Neural progenitor cell (in vitro differentiated cells): Measurements from ENCODE around the gene TCF4. TPM values are rescaled to one million over a fixed set of nuclear protein-coding genes. Genes with fewer than 3 reads are reported as not detected.

Experiments
- DNase-seq: peaks from one replicate; pipeline ENCODE4 v3.0.0-alpha.2; 2016; ENCODE audit warnings: low spot score
- H2AFZ ChIP-seq: fragments of 200-600 bp; sonication (generic); replicated peaks from 2 replicates; pipeline ENCODE4 v1.6.1; 2016; ENCODE audit warnings: antibody characterized with exemption
- H3F3A ChIP-seq: fragments of 200-600 bp; sonication (generic); 2 replicates; pipeline ENCODE4 v1.6.1; 2016; ENCODE audit warnings: antibody characterized with exemption, low read depth
- H3K27ac ChIP-seq: fragments of 200-600 bp; sonication (generic); 2 replicates; pipeline ENCODE4 v1.5.1; 2016; ENCODE audit warnings: mild to moderate bottlenecking
- H3K27me3 ChIP-seq: fragments of 200-600 bp; sonication (generic); 2 replicates; pipeline ENCODE4 v1.6.1; 2016; ENCODE audit warnings: mild to moderate bottlenecking, moderate library complexity
- H3K36me3 ChIP-seq: fragments of 200-600 bp; sonication (generic); 2 replicates; pipeline ENCODE4 v1.5.1; 2016
- H3K4me1 ChIP-seq: fragments of 200-600 bp; sonication (generic); 2 replicates; pipeline ENCODE4 v1.6.1; 2016; ENCODE audit warnings: mixed run types
- H3K4me2 ChIP-seq: fragments of 200-600 bp; sonication (generic); 2 replicates; pipeline ENCODE4 v1.6.1; 2016
- H3K4me3 ChIP-seq: fragments of 200-600 bp; sonication (generic); 2 replicates; pipeline ENCODE4 v1.5.1; 2016
- H3K79me2 ChIP-seq: fragments of 200-600 bp; sonication (generic); 2 replicates; pipeline ENCODE4 v1.6.1; 2016; ENCODE audit warnings: low read depth
- H3K9ac ChIP-seq: fragments of 200-600 bp; sonication (generic); 2 replicates; pipeline ENCODE4 v1.6.1; 2016
- H3K9me3 ChIP-seq: fragments of 200-600 bp; sonication (generic); 2 replicates; pipeline ENCODE4 v1.5.1; 2016; ENCODE audit warnings: low read depth
- H4K20me1 ChIP-seq: fragments of 200-600 bp; sonication (generic); 2 replicates; pipeline ENCODE4 v1.6.1; 2016; ENCODE audit warnings: low read depth
- H3K27ac Mint-ChIP-seq: 3 replicates; pipeline ENCODE4 v1.8.0; 2021; ENCODE audit warnings: mixed read lengths
- H3K27me3 Mint-ChIP-seq: 2 replicates; pipeline ENCODE4 v1.8.0; 2022; ENCODE audit warnings: low read depth, mild to moderate bottlenecking, inconsistent platforms, moderate library complexity, mixed read lengths; ENCODE audit not compliant: insufficient read depth
- H3K36me3 Mint-ChIP-seq: 3 replicates; pipeline ENCODE4 v1.8.0; 2021; ENCODE audit warnings: mixed read lengths
- H3K4me1 Mint-ChIP-seq: 3 replicates; pipeline ENCODE4 v1.8.0; 2021; ENCODE audit warnings: mixed read lengths
- H3K4me3 Mint-ChIP-seq: 3 replicates; pipeline ENCODE4 v1.8.0; 2021; ENCODE audit warnings: mild to moderate bottlenecking, moderate library complexity, mixed read lengths
- H3K9me3 Mint-ChIP-seq: 3 replicates; pipeline ENCODE4 v1.8.0; 2020; ENCODE audit warnings: mixed read lengths
- EZH2 ChIP-seq: fragments of 200-600 bp; sonication (generic); IDR thresholded peaks from 2 replicates; pipeline ENCODE4 v1.6.1; 2017; ENCODE audit warnings: antibody characterized with exemption, mild to moderate bottlenecking, moderate library complexity
- EZH2phosphoT487 ChIP-seq: fragments of 200-600 bp; sonication (generic); IDR thresholded peaks from 2 replicates; pipeline ENCODE4 v1.6.1; 2017; ENCODE audit warnings: antibody characterized with exemption
- total RNA-seq: library from RNA; depleted of rRNA; stranded (reverse); fragments of >200 nt; gene quantifications from 2 replicates; pipeline ENCODE4 v1.2.3, GENCODE V29; 2015; ENCODE audit warnings: low replicate concordance
- TF ChIP-seq, protein P1 (sequence below): fragments of 200-600 bp; sonication (generic); IDR thresholded peaks from 2 replicates; pipeline ENCODE4 v1.5.1; 2017; ENCODE audit warnings: antibody characterized with exemption, mild to moderate bottlenecking

TCF4 gene
- total RNA-seq, 1 donor from 2014 or later: 161 TPM

DNA sequence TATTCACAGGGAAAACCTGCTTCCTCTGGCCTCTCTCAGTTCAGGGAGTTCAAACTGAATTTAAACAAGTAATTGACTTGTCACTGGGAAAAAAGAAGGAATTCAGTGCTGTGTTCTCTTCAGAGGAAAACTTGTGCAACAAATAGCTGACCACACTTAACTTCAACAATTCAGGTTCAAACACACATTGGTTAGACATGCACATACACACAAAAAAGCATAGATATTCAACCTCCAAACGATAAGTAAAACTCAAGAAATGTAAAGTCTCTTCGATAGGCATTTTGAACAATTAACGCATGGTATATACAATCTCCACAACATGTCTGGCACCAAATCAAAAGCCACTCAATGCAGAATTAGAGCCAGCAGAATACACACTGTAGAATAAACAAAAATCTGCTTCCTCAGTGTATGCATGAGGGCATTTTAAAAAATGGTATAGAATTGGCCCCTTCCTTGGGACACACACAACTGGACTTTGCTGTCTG is 269.0 kb downstream of the TCF4 start:
- peaks cover 69% of the 10 kb centered on the region for H3K4me1 Mint-ChIP-seq

DNA sequence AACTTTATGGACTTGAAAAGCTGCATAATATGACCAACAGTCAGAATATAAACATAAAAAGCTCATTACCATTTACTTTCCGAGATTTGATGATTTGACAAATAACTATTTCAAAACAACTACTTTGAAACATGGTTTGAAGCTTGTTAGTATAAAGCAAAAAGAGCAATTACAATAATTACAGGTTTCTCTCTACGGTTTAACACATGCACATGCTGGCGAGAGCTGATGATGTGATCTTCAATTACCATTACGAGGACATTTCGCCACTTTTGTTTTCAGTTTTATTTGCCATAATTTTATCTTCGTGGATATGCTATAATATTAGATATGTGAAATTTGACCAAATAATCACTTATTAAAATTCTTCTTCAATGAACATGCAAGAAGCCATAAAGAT is 270.1 kb downstream of the TCF4 start:
- peaks cover 68% of the 10 kb centered on the region for H3K4me1 ChIP-seq
- no peak for DNase-seq
- H3K27ac ChIP-seq: no peak overlapping the region
- no peak overlapping the region for H2AFZ ChIP-seq
- Mint-ChIP-seq H3K9me3 (no peaks in the 10 kb centered on the region), H3K4me1 (peaks cover 65% of the 10 kb centered on the region), H3K27ac (no peak overlapping the region), H3K4me3 (no peak overlapping the region), H3K36me3 (no peaks in the 10 kb centered on the region), H3K27me3 (peaks cover 3% of the 10 kb centered on the region)
- H3K79me2 ChIP-seq: peaks cover 87% of the 10 kb centered on the region
- no peak overlapping the region for H3K9ac ChIP-seq
- H3K36me3 ChIP-seq: no peaks in the 10 kb centered on the region
- no peak overlapping the region for H3K4me3 ChIP-seq
- H3K27me3 ChIP-seq: no peaks in the 10 kb centered on the region
- H3K4me2 ChIP-seq: no peak overlapping the region
- TF ChIP-seq EZH2phosphoT487 (no peak), EZH2 (no peak)
- TF ChIP-seq, protein P1, sequence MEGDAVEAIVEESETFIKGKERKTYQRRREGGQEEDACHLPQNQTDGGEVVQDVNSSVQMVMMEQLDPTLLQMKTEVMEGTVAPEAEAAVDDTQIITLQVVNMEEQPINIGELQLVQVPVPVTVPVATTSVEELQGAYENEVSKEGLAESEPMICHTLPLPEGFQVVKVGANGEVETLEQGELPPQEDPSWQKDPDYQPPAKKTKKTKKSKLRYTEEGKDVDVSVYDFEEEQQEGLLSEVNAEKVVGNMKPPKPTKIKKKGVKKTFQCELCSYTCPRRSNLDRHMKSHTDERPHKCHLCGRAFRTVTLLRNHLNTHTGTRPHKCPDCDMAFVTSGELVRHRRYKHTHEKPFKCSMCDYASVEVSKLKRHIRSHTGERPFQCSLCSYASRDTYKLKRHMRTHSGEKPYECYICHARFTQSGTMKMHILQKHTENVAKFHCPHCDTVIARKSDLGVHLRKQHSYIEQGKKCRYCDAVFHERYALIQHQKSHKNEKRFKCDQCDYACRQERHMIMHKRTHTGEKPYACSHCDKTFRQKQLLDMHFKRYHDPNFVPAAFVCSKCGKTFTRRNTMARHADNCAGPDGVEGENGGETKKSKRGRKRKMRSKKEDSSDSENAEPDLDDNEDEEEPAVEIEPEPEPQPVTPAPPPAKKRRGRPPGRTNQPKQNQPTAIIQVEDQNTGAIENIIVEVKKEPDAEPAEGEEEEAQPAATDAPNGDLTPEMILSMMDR: no peak
- peaks cover 27% of the 10 kb centered on the region for H3F3A ChIP-seq
- peaks cover 92% of the 10 kb centered on the region for H4K20me1 ChIP-seq
- no peaks in the 10 kb centered on the region for H3K9me3 ChIP-seq

More for the DNA sequence above, 269.0 kb downstream of the TCF4 start:
- peak overlapping the region; percentile 70 for H3K4me3 Mint-ChIP-seq
- H3K79me2 ChIP-seq: peaks cover 81% of the 10 kb centered on the region
- no peaks in the 10 kb centered on the region for H3K9me3 Mint-ChIP-seq
- H3K9ac ChIP-seq: peak overlapping the region; percentile 21
- no peak overlapping the region for H3K4me3 ChIP-seq
- no peak overlapping the region for H3K27ac ChIP-seq
- no peak overlapping the region for H3K4me2 ChIP-seq
- H4K20me1 ChIP-seq: peaks cover 96% of the 10 kb centered on the region
- H3K27me3 ChIP-seq: no peaks in the 10 kb centered on the region
- DNase-seq: no peak
- no peaks in the 10 kb centered on the region for H3K36me3 Mint-ChIP-seq
- TF ChIP-seq, protein P1: no peak
- peaks cover 69% of the 10 kb centered on the region for H3K4me1 ChIP-seq
- H3K27ac Mint-ChIP-seq: no peak overlapping the region
- H3K9me3 ChIP-seq: no peaks in the 10 kb centered on the region
- peaks cover 36% of the 10 kb centered on the region for H3F3A ChIP-seq
- no peaks in the 10 kb centered on the region for H3K36me3 ChIP-seq
- H2AFZ ChIP-seq: no peak overlapping the region
- peaks cover 3% of the 10 kb centered on the region for H3K27me3 Mint-ChIP-seq

GRCh38 chr18:55317324-55317723 is 270.7 kb downstream of the TCF4 start:
- peaks cover 21% of the 10 kb centered on the region for H3F3A ChIP-seq
- Mint-ChIP-seq H3K27me3 (peaks cover 3% of the 10 kb centered on the region), H3K27ac (no peak overlapping the region), H3K4me1 (peaks cover 62% of the 10 kb centered on the region), H3K36me3 (no peaks in the 10 kb centered on the region), H3K4me3 (no peak overlapping the region), H3K9me3 (no peaks in the 10 kb centered on the region)
- no peaks in the 10 kb centered on the region for H3K36me3 ChIP-seq
- H3K4me2 ChIP-seq: no peak overlapping the region
- H3K4me1 ChIP-seq: peaks cover 65% of the 10 kb centered on the region
- H3K4me3 ChIP-seq: no peak overlapping the region
- no peak for DNase-seq
- TF ChIP-seq EZH2: no peak
- TF ChIP-seq, protein P1: no peak
- no peak for TF ChIP-seq EZH2phosphoT487
- H3K27me3 ChIP-seq: no peaks in the 10 kb centered on the region
- H3K9me3 ChIP-seq: no peaks in the 10 kb centered on the region
- H4K20me1 ChIP-seq: peaks cover 88% of the 10 kb centered on the region
- peaks cover 93% of the 10 kb centered on the region for H3K79me2 ChIP-seq
- no peak overlapping the region for H2AFZ ChIP-seq
- H3K9ac ChIP-seq: no peak overlapping the region
- no peak overlapping the region for H3K27ac ChIP-seq
